PFSK-1 (cell line): ENCODE results near the gene BTBD1.

Source experiments
- POLR2AphosphoS5 ChIP-seq: IDR thresholded peaks from 2 replicates; pipeline ENCODE4 v1.6.1; 2012; ENCODE audit warnings: low read depth, mild to moderate bottlenecking, control low read depth, low read length, moderate library complexity
- TF ChIP-seq, protein P1 (sequence below), 2 experiments: IDR thresholded peaks; 2 replicates each; pipeline versions ENCODE4 v1.6.1 to v1.8.0; 2011 to 2012; ENCODE audit warnings: low read depth in 2 of 2, low read length in 2 of 2, control low read depth in 1 of 2, inconsistent platforms in 1 of 2, mild to moderate bottlenecking in 1 of 2, moderate library complexity in 1 of 2; ENCODE audit not compliant: insufficient read depth in 1 of 2

DNA sequence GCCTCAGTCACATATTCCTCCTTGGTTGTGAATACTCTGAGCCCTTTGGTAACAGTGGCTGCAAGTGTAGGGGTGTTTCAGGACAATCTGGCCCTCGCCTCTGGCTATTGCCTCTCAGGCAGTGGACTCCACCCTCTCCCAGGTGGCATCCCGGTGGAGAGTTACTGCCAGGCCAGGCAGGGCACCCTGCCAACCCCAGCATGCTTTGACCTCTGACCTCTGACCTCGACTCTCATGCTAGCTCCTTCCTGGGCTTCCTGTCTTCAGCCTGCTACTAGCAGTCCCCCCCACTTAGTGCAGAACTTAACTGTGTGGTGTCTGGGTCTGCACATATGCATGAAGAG is 45.9 kb upstream of the BTBD1 start:
- TF ChIP-seq POLR2AphosphoS5, result no peak
- TF ChIP-seq, protein P1, sequence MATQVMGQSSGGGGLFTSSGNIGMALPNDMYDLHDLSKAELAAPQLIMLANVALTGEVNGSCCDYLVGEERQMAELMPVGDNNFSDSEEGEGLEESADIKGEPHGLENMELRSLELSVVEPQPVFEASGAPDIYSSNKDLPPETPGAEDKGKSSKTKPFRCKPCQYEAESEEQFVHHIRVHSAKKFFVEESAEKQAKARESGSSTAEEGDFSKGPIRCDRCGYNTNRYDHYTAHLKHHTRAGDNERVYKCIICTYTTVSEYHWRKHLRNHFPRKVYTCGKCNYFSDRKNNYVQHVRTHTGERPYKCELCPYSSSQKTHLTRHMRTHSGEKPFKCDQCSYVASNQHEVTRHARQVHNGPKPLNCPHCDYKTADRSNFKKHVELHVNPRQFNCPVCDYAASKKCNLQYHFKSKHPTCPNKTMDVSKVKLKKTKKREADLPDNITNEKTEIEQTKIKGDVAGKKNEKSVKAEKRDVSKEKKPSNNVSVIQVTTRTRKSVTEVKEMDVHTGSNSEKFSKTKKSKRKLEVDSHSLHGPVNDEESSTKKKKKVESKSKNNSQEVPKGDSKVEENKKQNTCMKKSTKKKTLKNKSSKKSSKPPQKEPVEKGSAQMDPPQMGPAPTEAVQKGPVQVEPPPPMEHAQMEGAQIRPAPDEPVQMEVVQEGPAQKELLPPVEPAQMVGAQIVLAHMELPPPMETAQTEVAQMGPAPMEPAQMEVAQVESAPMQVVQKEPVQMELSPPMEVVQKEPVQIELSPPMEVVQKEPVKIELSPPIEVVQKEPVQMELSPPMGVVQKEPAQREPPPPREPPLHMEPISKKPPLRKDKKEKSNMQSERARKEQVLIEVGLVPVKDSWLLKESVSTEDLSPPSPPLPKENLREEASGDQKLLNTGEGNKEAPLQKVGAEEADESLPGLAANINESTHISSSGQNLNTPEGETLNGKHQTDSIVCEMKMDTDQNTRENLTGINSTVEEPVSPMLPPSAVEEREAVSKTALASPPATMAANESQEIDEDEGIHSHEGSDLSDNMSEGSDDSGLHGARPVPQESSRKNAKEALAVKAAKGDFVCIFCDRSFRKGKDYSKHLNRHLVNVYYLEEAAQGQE (IDR thresholded peaks at IDR 0.05; ENCODE audit: insufficient read depth in 1 of 2, low read depth in 2 of 2, low read length in 2 of 2), result no peak
